ENCODE results near the gene CENPN.

DNA sequence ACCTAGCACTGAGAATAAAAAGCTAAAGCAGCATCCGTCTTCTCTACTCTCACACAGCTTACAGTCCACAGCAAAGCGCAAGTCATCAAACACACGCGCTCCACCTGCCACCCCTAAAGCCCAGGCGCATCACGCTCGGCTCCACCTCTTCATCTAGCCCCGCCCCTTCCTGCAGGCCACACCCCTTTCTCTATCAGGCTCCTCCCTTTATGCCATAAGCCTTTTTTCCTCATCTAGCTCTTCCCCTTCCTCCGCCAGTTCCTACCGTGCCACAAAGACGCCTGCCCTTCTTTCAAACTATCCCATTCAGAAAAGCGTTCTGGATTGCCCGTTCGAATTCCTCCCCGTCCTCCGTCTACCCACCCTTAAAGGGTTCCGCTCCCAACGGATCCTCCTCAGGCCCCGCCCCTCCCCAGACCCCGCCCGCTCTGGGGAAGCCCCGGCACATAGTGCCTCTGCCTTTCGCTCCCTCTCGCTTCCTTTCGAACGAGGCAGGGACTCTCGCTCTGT, 69.6 kb downstream of the CENPN start:
- TF ChIP-seq, protein P1, sequence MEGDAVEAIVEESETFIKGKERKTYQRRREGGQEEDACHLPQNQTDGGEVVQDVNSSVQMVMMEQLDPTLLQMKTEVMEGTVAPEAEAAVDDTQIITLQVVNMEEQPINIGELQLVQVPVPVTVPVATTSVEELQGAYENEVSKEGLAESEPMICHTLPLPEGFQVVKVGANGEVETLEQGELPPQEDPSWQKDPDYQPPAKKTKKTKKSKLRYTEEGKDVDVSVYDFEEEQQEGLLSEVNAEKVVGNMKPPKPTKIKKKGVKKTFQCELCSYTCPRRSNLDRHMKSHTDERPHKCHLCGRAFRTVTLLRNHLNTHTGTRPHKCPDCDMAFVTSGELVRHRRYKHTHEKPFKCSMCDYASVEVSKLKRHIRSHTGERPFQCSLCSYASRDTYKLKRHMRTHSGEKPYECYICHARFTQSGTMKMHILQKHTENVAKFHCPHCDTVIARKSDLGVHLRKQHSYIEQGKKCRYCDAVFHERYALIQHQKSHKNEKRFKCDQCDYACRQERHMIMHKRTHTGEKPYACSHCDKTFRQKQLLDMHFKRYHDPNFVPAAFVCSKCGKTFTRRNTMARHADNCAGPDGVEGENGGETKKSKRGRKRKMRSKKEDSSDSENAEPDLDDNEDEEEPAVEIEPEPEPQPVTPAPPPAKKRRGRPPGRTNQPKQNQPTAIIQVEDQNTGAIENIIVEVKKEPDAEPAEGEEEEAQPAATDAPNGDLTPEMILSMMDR (IDR thresholded peaks at IDR 0.05; ENCODE audit: low read length): no peak
- TF ChIP-seq EZH2phosphoT487 (IDR thresholded peaks at IDR 0.05; ENCODE audit: low read length): no peak
